GM13977 (cell line): ENCODE data around the gene CASK.

Experiments used
- DNase-seq: peaks from one replicate; pipeline ENCODE4 v3.0.0; 2012; ENCODE audit warnings: low spot score
- in situ Hi-C: fragments of 300-500 bp; cut with MboI; formaldehyde crosslinking; loops from one replicate; pipeline ENCODE4 v1.12.0; 2022; ENCODE audit warnings: low sequenced_read_pairs, low pct_unique_long_range_greater_than_20kb, mixed read lengths, inconsistent platforms; ENCODE audit not compliant: unreplicated experiment
- TF ChIP-seq, protein P1 (sequence below): IDR thresholded peaks from 2 replicates; pipeline ENCODE4 v1.5.1; 2012; ENCODE audit warnings: mild to moderate bottlenecking, control low read depth; ENCODE audit not compliant: insufficient read depth; ENCODE audit errors: extremely low read depth, missing control alignments

CASK gene

DNA sequence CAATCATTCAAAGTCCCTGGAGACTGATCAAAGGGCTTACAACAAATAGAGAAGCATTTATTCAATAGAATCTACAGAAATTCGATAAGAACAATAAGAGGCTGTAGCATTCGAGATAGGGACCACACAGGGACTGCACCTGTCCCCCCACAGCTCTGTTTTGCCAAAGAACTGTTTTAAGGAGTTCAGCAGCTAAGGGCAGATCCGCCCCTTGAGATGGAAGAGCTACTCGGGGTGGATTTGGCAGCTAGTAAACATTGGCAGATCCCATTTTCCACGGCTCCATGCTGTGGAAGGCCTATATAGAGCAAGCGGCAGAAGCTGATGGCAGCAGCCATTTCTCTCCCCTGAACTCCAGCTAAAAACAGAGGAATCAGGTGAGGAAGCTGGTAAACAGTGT lies 123.7 kb downstream of the CASK start:
- DNase-seq = no peak
- in situ Hi-C loops = loop anchor here (25.0 kb wide), 4 partner anchors 1188 to 1963 kb away; no protein-coding TSS in a partner anchor
- TF ChIP-seq, protein P1, sequence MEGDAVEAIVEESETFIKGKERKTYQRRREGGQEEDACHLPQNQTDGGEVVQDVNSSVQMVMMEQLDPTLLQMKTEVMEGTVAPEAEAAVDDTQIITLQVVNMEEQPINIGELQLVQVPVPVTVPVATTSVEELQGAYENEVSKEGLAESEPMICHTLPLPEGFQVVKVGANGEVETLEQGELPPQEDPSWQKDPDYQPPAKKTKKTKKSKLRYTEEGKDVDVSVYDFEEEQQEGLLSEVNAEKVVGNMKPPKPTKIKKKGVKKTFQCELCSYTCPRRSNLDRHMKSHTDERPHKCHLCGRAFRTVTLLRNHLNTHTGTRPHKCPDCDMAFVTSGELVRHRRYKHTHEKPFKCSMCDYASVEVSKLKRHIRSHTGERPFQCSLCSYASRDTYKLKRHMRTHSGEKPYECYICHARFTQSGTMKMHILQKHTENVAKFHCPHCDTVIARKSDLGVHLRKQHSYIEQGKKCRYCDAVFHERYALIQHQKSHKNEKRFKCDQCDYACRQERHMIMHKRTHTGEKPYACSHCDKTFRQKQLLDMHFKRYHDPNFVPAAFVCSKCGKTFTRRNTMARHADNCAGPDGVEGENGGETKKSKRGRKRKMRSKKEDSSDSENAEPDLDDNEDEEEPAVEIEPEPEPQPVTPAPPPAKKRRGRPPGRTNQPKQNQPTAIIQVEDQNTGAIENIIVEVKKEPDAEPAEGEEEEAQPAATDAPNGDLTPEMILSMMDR = no peak

DNA sequence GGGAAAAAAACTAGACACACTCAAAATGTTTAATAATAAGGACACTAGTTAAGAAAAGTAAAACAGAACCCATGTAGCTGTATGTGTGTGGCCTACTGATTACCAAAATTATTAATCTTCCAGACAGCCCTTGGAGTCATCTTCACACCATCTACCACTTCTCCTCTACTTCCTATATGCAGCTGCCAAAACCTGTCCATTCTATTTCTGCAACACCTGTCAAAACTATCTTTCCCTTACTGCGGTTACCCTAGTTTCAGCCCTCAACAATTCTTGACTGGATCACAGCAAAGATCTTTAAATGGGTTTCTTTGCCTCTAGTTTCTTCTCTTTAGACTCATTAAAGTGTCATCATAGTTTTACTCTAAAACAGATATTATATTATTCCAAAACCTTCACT lies 126.8 kb downstream of the CASK start:
- no peak for DNase-seq
- TF ChIP-seq, protein P1 = no peak
- in situ Hi-C loops = loop anchor here (25.0 kb wide), 4 partner anchors 1191 to 1966 kb away; no protein-coding TSS in a partner anchor

DNA sequence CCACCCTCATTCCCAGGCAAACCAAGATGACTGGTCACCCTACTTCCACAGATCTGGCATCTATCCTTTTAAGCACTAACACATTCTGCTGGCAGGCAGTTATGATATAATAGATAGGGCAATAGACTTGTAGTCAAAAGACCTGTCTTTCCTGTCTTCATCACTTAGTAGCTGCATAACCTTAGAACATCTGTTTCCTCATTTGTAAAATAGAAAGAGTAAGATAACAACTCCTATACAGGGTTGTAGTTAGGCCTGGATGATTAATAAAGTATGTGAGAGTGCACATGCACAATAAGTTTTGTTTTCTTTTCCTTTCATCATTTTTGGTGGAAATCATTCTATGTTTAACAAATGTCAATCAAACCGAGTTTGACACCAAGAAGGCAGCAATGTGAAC lies 127.3 kb downstream of the CASK start:
- TF ChIP-seq, protein P1 = no peak
- in situ Hi-C loops = loop anchor here (25.0 kb wide), 4 partner anchors 1191 to 1966 kb away; no protein-coding TSS in a partner anchor

GRCh38 chrX:41789374-41789773 lies 134.0 kb downstream of the CASK start:
- in situ Hi-C loops = loop anchor here (25.0 kb wide), 4 partner anchors 1198 to 1973 kb away; no protein-coding TSS in a partner anchor
- TF ChIP-seq, protein P1 = no peak
- DNase-seq = no peak

More for the DNA sequence above, 127.3 kb downstream of the CASK start:
- no peak for DNase-seq

- in situ Hi-C loops = loop anchor here (25.0 kb wide), 4 partner anchors 1202 to 1977 kb away; no protein-coding TSS in a partner anchor
- TF ChIP-seq, protein P1 = no peak
- no peak for DNase-seq
Observed at GRCh38 chrX:41785685-41786084, 137.7 kb downstream of the CASK start.

DNA sequence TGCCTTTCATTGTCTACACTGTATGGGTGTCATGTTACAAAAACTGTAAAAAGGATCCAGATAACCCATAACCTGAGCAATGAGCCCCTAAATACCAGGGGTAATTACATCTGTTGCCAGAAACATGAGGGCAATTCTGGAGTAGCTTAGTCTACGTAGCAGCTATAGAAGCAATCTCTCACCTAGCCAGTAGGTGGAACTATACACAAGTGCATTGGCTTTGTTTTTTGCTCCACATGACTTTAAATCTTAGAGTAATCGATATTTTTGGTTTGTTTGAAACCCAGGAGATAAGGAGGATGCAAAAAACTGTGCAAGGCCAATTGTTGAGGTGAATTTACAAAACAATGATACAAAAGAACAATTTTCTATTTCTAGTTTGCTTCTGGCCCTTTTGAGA lies 141.9 kb downstream of the CASK start:
- peak; percentile 50 for DNase-seq
- in situ Hi-C loops = loop anchor here (25.0 kb wide), 4 partner anchors 1206 to 1981 kb away; no protein-coding TSS in a partner anchor
- TF ChIP-seq, protein P1 = peak; percentile 74
